ENCODE results near the gene BCL11B.

DNA sequence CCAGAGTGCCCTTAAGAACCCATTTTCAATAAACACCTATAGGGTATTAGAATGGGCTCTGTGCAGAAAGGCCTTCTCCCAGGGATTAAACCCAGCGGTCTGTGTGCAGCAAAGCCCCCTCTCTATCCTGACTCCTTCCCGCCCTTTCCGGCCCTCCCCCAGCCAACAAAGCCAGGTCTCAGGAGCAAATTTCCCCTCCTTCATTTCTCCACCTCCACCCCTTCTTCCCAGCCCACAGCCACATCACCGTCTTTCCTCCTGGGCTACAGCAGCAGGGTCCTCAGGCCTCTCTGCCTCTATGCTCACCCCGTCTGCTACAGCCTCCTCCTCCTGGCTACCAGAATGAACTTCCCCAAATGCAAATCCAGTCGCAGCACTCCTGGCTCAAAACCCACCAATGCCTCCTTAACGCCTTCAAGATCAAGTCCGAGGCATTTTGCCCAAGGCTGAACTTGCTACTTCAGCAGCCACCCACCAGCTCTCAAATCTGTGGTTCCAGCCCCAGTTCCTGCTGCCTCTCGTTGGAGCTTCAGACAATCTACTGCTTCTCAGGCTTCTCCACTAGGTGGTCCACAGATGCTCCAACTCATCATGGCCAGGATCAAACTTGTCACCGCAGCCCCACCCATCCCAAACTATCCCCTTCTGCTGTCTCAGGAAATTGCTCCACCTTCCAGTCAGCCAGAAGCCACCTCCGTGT, 134.8 kb downstream of the BCL11B start:
- TF ChIP-seq, protein P1, sequence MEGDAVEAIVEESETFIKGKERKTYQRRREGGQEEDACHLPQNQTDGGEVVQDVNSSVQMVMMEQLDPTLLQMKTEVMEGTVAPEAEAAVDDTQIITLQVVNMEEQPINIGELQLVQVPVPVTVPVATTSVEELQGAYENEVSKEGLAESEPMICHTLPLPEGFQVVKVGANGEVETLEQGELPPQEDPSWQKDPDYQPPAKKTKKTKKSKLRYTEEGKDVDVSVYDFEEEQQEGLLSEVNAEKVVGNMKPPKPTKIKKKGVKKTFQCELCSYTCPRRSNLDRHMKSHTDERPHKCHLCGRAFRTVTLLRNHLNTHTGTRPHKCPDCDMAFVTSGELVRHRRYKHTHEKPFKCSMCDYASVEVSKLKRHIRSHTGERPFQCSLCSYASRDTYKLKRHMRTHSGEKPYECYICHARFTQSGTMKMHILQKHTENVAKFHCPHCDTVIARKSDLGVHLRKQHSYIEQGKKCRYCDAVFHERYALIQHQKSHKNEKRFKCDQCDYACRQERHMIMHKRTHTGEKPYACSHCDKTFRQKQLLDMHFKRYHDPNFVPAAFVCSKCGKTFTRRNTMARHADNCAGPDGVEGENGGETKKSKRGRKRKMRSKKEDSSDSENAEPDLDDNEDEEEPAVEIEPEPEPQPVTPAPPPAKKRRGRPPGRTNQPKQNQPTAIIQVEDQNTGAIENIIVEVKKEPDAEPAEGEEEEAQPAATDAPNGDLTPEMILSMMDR (IDR thresholded peaks at IDR 0.05): no peak
- TF ChIP-seq POLR2A (IDR thresholded peaks at IDR 0.05): no peak

Data from Peyer's patch (tissue), 4 donors.